Neutrophil (primary cell): Measurements from ENCODE around the gene SCNN1B.

Source experiments
- H3K27ac ChIP-seq: fragments of 200-600 bp; sonication (generic); 2 replicates; pipeline ENCODE4 v1.5.1; 2016; ENCODE audit warnings: mild to moderate bottlenecking, moderate library complexity
- H3K27me3 ChIP-seq: fragments of 200-600 bp; sonication (generic); 2 replicates; pipeline ENCODE4 v1.6.0; 2016; ENCODE audit warnings: mild to moderate bottlenecking
- H3K36me3 ChIP-seq: fragments of 200-600 bp; sonication (generic); 2 replicates; pipeline ENCODE4 v1.5.1; 2017
- H3K4me1 ChIP-seq, 2 experiments: fragments of 200-600 bp in 1 of 2; sonication (generic) in 1 of 2; 1 replicate in 1 of 2; 2 replicates in 1 of 2; pipeline versions ENCODE4 v1.5.1 to v1.6.1; 2013 to 2016; ENCODE audit warnings: low read depth in 1 of 2, low read length in 1 of 2, mild to moderate bottlenecking in 1 of 2, moderate library complexity in 1 of 2; ENCODE audit not compliant: control insufficient read depth in 1 of 2, insufficient read depth in 1 of 2
- H3K4me3 ChIP-seq, 2 experiments: fragments of 200-600 bp in 1 of 2; sonication (generic) in 1 of 2; 1 replicate in 1 of 2; 2 replicates in 1 of 2; pipeline ENCODE4 v1.5.1; 2013 to 2016; ENCODE audit warnings: low read depth in 1 of 2, low read length in 1 of 2, mild to moderate bottlenecking in 1 of 2, moderate library complexity in 1 of 2
- H3K9me3 ChIP-seq: fragments of 200-600 bp; sonication (generic); 2 replicates; pipeline ENCODE4 v1.5.1; 2016
- TF ChIP-seq, protein P1 (sequence below): fragments of 200-600 bp; sonication (generic); IDR thresholded peaks from 2 replicates; pipeline ENCODE4 v1.5.1; 2016; ENCODE audit warnings: antibody characterized with exemption

SCNN1B gene

DNA sequence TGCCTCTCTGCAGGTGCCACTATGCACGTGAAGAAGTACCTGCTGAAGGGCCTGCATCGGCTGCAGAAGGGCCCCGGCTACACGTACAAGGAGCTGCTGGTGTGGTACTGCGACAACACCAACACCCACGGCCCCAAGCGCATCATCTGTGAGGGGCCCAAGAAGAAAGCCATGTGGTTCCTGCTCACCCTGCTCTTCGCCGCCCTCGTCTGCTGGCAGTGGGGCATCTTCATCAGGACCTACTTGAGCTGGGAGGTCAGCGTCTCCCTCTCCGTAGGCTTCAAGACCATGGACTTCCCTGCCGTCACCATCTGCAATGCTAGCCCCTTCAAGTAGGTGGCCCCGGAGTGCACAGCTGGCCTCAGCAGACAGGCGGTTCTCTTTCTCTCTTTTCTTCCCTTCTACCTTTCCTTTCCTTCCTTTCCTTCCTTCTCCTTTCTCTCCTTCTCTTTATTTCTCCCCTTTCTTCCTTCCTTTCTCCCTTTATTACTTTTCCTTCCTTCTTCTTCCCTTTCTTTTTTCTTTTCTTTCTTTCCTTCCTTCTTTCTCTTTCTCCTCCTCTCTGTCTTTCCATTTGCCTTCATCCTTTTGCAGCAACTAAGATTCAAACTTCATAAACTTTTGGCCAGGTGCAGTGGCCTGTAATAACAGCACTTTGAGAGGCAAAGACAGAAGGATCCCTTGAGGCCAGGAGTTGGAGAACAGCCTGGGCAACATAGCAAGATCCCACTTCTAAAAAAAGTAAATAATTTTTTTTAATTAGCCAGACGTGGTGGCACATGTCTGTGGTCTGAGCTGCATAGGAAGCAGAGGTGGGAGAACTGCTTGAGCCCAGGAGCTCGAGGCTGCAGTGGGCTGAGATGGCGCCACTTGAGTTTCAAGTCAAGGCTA, 46.7 kb downstream of the SCNN1B start:
- Histone ChIP-seq H3K4me3 (no peak overlapping the region), H3K36me3 (no peaks in the 10 kb centered on the region), H3K27ac (no peak overlapping the region), H3K9me3 (no peaks in the 10 kb centered on the region), H3K4me1 (no peaks in the 10 kb centered on the region), H3K27me3 (peaks cover 6% of the 10 kb centered on the region)
- TF ChIP-seq, protein P1, sequence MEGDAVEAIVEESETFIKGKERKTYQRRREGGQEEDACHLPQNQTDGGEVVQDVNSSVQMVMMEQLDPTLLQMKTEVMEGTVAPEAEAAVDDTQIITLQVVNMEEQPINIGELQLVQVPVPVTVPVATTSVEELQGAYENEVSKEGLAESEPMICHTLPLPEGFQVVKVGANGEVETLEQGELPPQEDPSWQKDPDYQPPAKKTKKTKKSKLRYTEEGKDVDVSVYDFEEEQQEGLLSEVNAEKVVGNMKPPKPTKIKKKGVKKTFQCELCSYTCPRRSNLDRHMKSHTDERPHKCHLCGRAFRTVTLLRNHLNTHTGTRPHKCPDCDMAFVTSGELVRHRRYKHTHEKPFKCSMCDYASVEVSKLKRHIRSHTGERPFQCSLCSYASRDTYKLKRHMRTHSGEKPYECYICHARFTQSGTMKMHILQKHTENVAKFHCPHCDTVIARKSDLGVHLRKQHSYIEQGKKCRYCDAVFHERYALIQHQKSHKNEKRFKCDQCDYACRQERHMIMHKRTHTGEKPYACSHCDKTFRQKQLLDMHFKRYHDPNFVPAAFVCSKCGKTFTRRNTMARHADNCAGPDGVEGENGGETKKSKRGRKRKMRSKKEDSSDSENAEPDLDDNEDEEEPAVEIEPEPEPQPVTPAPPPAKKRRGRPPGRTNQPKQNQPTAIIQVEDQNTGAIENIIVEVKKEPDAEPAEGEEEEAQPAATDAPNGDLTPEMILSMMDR = no peak

DNA sequence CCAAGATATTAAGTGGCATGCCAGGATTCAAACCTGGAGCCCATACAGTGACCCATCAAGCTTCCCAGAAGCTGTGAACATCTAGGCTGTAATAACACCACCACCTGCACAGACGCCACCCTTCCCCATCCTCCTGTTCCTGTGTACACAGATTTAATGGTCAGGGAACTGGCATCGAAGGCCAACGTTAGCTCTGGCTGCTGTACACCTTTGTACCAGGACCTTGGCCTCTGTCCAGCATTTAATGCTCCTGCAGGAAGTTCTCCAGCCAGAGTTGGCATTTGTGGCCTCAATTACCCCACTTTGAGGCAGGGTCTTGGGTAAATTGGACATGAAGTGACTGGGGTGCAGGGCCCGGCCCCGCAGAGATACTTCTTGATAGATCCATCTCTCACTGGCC, 49.3 kb downstream of the SCNN1B start:
- Histone ChIP-seq H3K36me3 (no peaks in the 10 kb centered on the region), H3K27me3 (peaks cover 6% of the 10 kb centered on the region), H3K27ac (no peak overlapping the region), H3K4me1 (no peaks in the 10 kb centered on the region), H3K4me3 (no peak overlapping the region), H3K9me3 (no peaks in the 10 kb centered on the region)
- TF ChIP-seq, protein P1 = no peak

DNA sequence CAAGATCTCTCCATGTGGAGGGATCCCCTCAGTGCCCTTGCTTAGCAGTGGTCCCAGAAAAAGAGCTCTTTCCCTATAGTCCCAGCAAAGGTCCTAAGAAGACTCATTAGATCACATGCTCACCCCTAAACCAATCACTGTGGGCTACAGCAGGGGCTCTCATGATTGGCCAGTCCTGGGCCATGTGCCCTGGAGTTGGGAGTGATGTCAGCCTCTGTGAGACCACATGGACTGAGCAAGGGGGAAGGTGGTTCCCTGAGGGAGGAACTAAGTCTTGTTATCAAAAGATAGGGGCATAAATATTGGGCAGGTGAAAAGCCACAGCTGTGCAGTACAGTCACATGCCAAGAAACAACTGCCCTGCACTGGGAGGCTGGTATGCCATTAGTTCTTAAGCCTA, 51.3 kb downstream of the SCNN1B start:
- Histone ChIP-seq H3K36me3 (no peaks in the 10 kb centered on the region), H3K4me1 (no peaks in the 10 kb centered on the region), H3K27ac (no peak overlapping the region), H3K27me3 (peaks cover 4% of the 10 kb centered on the region), H3K9me3 (no peaks in the 10 kb centered on the region), H3K4me3 (no peak overlapping the region)
- TF ChIP-seq, protein P1 = no peak

DNA sequence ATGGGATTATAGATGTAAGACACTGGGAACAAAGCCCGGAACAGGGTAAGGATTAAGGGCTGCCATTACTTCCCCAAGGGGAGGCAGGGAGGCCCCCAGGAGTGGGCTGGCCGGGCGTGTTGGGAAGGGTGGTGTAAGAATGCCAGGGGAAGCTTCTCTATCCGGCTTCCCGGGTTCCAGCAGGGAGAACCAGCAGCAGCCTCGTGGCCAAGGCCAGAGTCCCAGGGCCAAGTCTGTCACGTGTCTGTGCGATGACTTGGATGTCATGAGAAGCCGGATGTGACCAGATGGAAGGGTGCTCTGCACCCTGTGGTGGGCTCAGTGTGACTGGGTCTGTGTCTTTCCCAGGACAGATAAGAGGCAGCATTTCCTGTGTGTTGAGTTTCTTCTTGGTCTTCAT, 52.1 kb downstream of the SCNN1B start:
- no peaks in the 10 kb centered on the region for H3K27me3 ChIP-seq
- no peak overlapping the region for H3K27ac ChIP-seq
- TF ChIP-seq, protein P1 = no peak
- no peak overlapping the region for H3K4me3 ChIP-seq
- no peaks in the 10 kb centered on the region for H3K4me1 ChIP-seq
- no peaks in the 10 kb centered on the region for H3K36me3 ChIP-seq
- no peaks in the 10 kb centered on the region for H3K9me3 ChIP-seq

DNA sequence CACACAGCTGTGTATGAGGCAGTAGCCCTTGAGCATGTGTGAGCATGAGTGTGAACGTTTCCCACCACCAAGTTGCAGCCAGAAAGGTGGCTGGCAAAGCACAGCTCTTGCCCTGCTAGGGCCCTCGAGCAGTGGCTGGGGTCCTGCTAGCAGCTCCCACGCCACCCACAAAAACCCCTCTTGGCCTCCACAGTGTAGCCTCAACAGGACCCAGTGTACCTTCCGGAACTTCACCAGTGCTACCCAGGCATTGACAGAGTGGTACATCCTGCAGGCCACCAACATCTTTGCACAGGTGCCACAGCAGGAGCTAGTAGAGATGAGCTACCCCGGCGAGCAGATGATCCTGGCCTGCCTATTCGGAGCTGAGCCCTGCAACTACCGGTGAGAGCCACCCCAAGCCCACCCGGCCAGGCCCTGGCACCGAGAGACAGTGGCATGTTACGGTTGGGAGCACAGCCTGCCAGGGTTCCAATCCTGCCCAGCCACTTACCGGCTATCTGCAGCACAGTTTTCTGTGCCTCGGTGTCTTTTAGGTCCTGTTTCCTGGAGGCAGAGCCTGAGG, 53.1 kb downstream of the SCNN1B start:
- Histone ChIP-seq H3K9me3 (no peaks in the 10 kb centered on the region), H3K27ac (no peak overlapping the region), H3K36me3 (no peaks in the 10 kb centered on the region), H3K4me3 (no peak overlapping the region), H3K4me1 (no peaks in the 10 kb centered on the region), H3K27me3 (no peaks in the 10 kb centered on the region)
- TF ChIP-seq, protein P1 = no peak
